ENCODE measurements around the gene MAP7. TPM values are rescaled to one million over a fixed set of nuclear protein-coding genes. Genes with fewer than 3 reads are reported as not detected.
A peak's percentile ranks its signal among the peaks of the same experiment; 100 is the strongest.

Gene MAP7
- total and polyA plus RNA-seq, 2 experiments from 2014 or later, result 44.7 to 49.2 TPM

DNA sequence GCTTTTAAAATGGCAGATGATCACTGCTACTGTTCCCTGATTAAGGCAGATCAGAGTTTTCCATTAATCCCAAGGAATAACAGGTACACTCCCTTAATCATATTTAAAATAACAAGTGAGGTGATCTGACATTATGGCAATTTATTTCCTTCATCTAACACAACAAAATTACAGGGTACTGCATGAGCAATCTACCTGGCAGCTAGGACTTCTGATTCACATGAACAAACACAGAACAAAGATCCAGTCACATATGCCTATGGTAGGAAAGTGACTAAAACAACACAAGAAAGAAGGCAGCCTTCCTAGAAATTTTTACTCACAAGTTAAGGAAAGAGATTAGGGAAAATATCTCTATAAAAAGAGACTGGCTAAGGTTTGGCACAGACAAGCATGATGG, 33.2 kb downstream of the MAP7 start:
- Histone ChIP-seq H3K79me2 (replicated peaks; ENCODE audit: insufficient read depth) (peaks cover 96% of the 10 kb centered on the region), H2AFZ (no peak overlapping the region), H3K36me3 (ENCODE audit: insufficient read depth) (no peaks in the 10 kb centered on the region), H3K4me1 (ENCODE audit: insufficient read depth) (peaks cover 36% of the 10 kb centered on the region), H4K20me1 (replicated peaks; ENCODE audit: insufficient read depth) (no peaks in the 10 kb centered on the region; the same call in 1 of the 2 replicates), H3K4me2 (no peak overlapping the region), H3K4me3 (no peak overlapping the region), H3K27ac (ENCODE audit: low read depth) (0 out of 2 replicates have a peak overlapping the region, but pooled peaks have one; percentile 35), H3F3A (replicated peaks; ENCODE audit: low read depth) (no peaks in the 10 kb centered on the region), H3K27me3 (ENCODE audit: insufficient read depth) (no peaks in the 10 kb centered on the region), H3K9me2 (ENCODE audit: insufficient read depth) (no peaks in the 10 kb centered on the region; the same call in 1 of the 2 replicates)
- Mint-ChIP-seq H3K36me3 (ENCODE audit: low read depth) (peaks cover 24% of the 10 kb centered on the region), H3K4me3 (no peak overlapping the region), H3K27me3 (ENCODE audit: insufficient read depth, low read depth, poor library complexity) (no peaks in the 10 kb centered on the region), H3K4me1 (peaks cover 39% of the 10 kb centered on the region), H3K9me3 (no peaks in the 10 kb centered on the region), H3K27ac (peak overlapping the region; percentile 11; the same call in 1 of the 2 replicates)
- ATAC-seq (no peak), DNase-seq (ENCODE audit: low spot score) (no peak)
- TF ChIP-seq EZH2 (IDR thresholded peaks at IDR 0.05; ENCODE audit: low read depth, unreplicated experiment), result no peak

DNA sequence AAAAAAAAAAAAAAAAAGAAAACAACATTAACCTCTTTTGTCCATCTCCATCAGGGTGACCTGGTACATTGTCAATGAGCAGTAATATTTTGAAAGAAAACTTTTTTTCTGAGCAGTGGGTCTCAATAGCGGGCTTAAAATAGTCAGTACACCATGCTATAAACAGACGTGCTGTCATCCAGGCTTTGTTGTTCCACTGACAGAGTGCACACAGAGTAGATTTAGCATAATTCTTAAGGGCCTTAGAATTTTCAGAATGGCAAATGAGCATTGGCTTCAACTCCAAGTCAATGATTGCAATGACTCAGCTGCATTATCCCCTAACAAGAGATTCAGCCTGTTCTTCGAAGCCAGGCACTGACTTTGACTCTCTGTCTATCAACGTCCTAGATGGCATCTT, 35.6 kb downstream of the MAP7 start:
- no peak overlapping the region for H3K4me3 Mint-ChIP-seq
- peaks cover 33% of the 10 kb centered on the region for H3K4me1 Mint-ChIP-seq
- H3K27ac ChIP-seq (ENCODE audit: low read depth), result no peak overlapping the region
- H3K27me3 Mint-ChIP-seq (ENCODE audit: insufficient read depth, low read depth, poor library complexity), result no peaks in the 10 kb centered on the region
- H2AFZ ChIP-seq, result no peak overlapping the region
- H3K9me3 Mint-ChIP-seq, result no peaks in the 10 kb centered on the region
- H3K4me3 ChIP-seq, result no peak overlapping the region
- DNase-seq (ENCODE audit: low spot score) (no peak), ATAC-seq (no peak)
- no peaks in the 10 kb centered on the region for H3K9me2 ChIP-seq (ENCODE audit: insufficient read depth)
- H3K79me2 ChIP-seq (replicated peaks; ENCODE audit: insufficient read depth), result peaks cover 93% of the 10 kb centered on the region
- no peaks in the 10 kb centered on the region for H3K36me3 ChIP-seq (ENCODE audit: insufficient read depth)
- no peaks in the 10 kb centered on the region for H3K27me3 ChIP-seq (ENCODE audit: insufficient read depth)
- H3K27ac Mint-ChIP-seq, result 0 out of 2 replicates have a peak overlapping the region, but pooled peaks have one; percentile 22
- H3F3A ChIP-seq (replicated peaks; ENCODE audit: low read depth), result no peaks in the 10 kb centered on the region
- H4K20me1 ChIP-seq (replicated peaks; ENCODE audit: insufficient read depth), result no peaks in the 10 kb centered on the region; the same call in 1 of the 2 replicates
- no peak for TF ChIP-seq POLR2AphosphoS5 (IDR thresholded peaks at IDR 0.05; ENCODE audit: low read depth)
- no peak for TF ChIP-seq ZNF114 (CRISPR knock-in tag; IDR thresholded peaks at IDR 0.05)
- no peak for TF ChIP-seq CREB1 (CRISPR knock-in tag; IDR thresholded peaks at IDR 0.05; ENCODE audit: low read depth)
- no peak for TF ChIP-seq STAT1 (IDR thresholded peaks at IDR 0.05; ENCODE audit: unreplicated experiment)
- TF ChIP-seq EZH2phosphoT487 (IDR thresholded peaks at IDR 0.05; ENCODE audit: unreplicated experiment), result no peak
- TF ChIP-seq, protein P1, sequence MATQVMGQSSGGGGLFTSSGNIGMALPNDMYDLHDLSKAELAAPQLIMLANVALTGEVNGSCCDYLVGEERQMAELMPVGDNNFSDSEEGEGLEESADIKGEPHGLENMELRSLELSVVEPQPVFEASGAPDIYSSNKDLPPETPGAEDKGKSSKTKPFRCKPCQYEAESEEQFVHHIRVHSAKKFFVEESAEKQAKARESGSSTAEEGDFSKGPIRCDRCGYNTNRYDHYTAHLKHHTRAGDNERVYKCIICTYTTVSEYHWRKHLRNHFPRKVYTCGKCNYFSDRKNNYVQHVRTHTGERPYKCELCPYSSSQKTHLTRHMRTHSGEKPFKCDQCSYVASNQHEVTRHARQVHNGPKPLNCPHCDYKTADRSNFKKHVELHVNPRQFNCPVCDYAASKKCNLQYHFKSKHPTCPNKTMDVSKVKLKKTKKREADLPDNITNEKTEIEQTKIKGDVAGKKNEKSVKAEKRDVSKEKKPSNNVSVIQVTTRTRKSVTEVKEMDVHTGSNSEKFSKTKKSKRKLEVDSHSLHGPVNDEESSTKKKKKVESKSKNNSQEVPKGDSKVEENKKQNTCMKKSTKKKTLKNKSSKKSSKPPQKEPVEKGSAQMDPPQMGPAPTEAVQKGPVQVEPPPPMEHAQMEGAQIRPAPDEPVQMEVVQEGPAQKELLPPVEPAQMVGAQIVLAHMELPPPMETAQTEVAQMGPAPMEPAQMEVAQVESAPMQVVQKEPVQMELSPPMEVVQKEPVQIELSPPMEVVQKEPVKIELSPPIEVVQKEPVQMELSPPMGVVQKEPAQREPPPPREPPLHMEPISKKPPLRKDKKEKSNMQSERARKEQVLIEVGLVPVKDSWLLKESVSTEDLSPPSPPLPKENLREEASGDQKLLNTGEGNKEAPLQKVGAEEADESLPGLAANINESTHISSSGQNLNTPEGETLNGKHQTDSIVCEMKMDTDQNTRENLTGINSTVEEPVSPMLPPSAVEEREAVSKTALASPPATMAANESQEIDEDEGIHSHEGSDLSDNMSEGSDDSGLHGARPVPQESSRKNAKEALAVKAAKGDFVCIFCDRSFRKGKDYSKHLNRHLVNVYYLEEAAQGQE (IDR thresholded peaks at IDR 0.05; ENCODE audit: unreplicated experiment), result no peak
- TF ChIP-seq NANOG (IDR thresholded peaks at IDR 0.05; ENCODE audit: borderline replicate concordance), result no peak
- TF ChIP-seq ZNF331 (CRISPR knock-in tag; IDR thresholded peaks at IDR 0.05; ENCODE audit: low read depth), result no peak
- no peak for TF ChIP-seq JUNB (IDR thresholded peaks at IDR 0.05; ENCODE audit: unreplicated experiment)
- TF ChIP-seq, protein P2, sequence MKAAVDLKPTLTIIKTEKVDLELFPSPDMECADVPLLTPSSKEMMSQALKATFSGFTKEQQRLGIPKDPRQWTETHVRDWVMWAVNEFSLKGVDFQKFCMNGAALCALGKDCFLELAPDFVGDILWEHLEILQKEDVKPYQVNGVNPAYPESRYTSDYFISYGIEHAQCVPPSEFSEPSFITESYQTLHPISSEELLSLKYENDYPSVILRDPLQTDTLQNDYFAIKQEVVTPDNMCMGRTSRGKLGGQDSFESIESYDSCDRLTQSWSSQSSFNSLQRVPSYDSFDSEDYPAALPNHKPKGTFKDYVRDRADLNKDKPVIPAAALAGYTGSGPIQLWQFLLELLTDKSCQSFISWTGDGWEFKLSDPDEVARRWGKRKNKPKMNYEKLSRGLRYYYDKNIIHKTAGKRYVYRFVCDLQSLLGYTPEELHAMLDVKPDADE (IDR thresholded peaks at IDR 0.05), result no peak
- TF ChIP-seq, protein P3, sequence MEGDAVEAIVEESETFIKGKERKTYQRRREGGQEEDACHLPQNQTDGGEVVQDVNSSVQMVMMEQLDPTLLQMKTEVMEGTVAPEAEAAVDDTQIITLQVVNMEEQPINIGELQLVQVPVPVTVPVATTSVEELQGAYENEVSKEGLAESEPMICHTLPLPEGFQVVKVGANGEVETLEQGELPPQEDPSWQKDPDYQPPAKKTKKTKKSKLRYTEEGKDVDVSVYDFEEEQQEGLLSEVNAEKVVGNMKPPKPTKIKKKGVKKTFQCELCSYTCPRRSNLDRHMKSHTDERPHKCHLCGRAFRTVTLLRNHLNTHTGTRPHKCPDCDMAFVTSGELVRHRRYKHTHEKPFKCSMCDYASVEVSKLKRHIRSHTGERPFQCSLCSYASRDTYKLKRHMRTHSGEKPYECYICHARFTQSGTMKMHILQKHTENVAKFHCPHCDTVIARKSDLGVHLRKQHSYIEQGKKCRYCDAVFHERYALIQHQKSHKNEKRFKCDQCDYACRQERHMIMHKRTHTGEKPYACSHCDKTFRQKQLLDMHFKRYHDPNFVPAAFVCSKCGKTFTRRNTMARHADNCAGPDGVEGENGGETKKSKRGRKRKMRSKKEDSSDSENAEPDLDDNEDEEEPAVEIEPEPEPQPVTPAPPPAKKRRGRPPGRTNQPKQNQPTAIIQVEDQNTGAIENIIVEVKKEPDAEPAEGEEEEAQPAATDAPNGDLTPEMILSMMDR (conservative IDR thresholded peaks at IDR 0.05; ENCODE audit: low read depth in 2 of 2), result no peak
- peaks cover 28% of the 10 kb centered on the region for H3K36me3 Mint-ChIP-seq (ENCODE audit: low read depth)
- H3K4me2 ChIP-seq, result no peak overlapping the region
- peaks cover 26% of the 10 kb centered on the region; the same call in 1 of the 2 replicates for H3K4me1 ChIP-seq (ENCODE audit: insufficient read depth)
